NCI-H524 treated with DMSO at 0.1 percent for 48 hours (cell line): ENCODE measurements around the gene OR4X2.
"Not testable (repeated sequence)": the region's sequence is repeated elsewhere in the genome, so short reads cannot be mapped to it uniquely, and the experiment has no call there.

Source experiments
- DNase-seq: peaks from one replicate; lab custom pipeline; 2025; lab: John Stamatoyannopoulos, UW

The OR4X2 gene

GRCh38 chr11:48244804-48245203 is at the start of gene OR4X2:
Gene OR4X2 (plus strand): TSS chr11:48245104. CDS start chr11:48245104, 0 bp downstream.
- no peak for DNase-seq

- DNase-seq = no peak
Observed at GRCh38 chr11:48207881-48208280, 37.0 kb upstream of the OR4X2 start.

- DNase-seq = no peak
Observed at GRCh38 chr11:48210052-48210451, 34.9 kb upstream of the OR4X2 start.

- no peak for DNase-seq
Observed at GRCh38 chr11:48216510-48216909, 28.4 kb upstream of the OR4X2 start, which contains the start of gene OR4B1. Gene OR4B1 (plus strand): TSS chr11:48216810. CDS start chr11:48216810, 0 bp downstream.

- DNase-seq = no peak
Observed at GRCh38 chr11:48228761-48229160, 16.1 kb upstream of the OR4X2 start.

GRCh38 chr11:48230057-48230456 is 14.8 kb upstream of the OR4X2 start:
- DNase-seq = not testable (repeated sequence)

- no peak for DNase-seq
Observed at GRCh38 chr11:48237727-48238126, 7.2 kb upstream of the OR4X2 start.

- DNase-seq = no peak
Observed at GRCh38 chr11:48242501-48242900, 2.4 kb upstream of the OR4X2 start.

- no peak for DNase-seq
Observed at GRCh38 chr11:48248902-48249301, 4.0 kb downstream of the OR4X2 start.

- DNase-seq = no peak
Observed at GRCh38 chr11:48261600-48261999, 16.7 kb downstream of the OR4X2 start.

GRCh38 chr11:48263423-48263911 is 18.6 kb downstream of the OR4X2 start, which contains the start of gene OR4X1:
Gene OR4X1 (plus strand): TSS chr11:48263861. CDS start chr11:48263861, 0 bp downstream.
- no peak for DNase-seq

GRCh38 chr11:48270621-48271020 is 25.7 kb downstream of the OR4X2 start:
- no peak for DNase-seq

GRCh38 chr11:48272606-48273005 is 27.7 kb downstream of the OR4X2 start:
- DNase-seq = no peak
